Stimulated activated CD8-positive, alpha-beta memory T cell treated with anti-CD3 and anti-CD28 coated beads, Interleukin-15, amount 100 ng/mL, for 24 hours (primary cell): Measurements from ENCODE around the gene TAF1D.
"Not testable (repeated sequence)": the region's sequence is repeated elsewhere in the genome, so short reads cannot be mapped to it uniquely, and the experiment has no call there.

Source experiments
- DNase-seq: peaks from one replicate; pipeline ENCODE4 v3.0.0-alpha.2; 2020; ENCODE audit warnings: low read depth

TAF1D gene

GRCh38 chr11:93747122-93747521 is 5.8 kb upstream of the TAF1D start:
- DNase-seq, result no peak

DNA sequence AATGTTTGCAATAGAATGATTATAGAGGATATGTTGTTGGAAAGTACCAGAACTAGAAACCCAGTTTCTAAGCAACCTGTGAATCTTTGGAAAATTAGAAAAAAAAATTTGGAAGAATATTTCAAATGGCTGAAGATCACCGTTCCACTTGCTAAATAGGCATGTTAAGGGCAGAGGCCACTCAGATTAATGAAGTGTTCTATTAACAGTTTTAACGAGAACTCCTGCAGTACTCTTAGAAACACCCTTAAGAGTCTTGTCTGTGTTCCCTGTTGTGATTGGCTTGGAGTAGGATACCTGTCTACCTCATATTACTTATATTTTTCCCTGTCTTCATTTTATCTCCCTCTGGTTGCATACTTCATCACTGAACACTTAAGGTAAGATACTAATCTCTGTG is 4.8 kb upstream of the TAF1D start:
- no peak for DNase-seq

GRCh38 chr11:93745005-93745755 is 3.9 kb upstream of the TAF1D start:
- DNase-seq, result not testable (repeated sequence)

DNA sequence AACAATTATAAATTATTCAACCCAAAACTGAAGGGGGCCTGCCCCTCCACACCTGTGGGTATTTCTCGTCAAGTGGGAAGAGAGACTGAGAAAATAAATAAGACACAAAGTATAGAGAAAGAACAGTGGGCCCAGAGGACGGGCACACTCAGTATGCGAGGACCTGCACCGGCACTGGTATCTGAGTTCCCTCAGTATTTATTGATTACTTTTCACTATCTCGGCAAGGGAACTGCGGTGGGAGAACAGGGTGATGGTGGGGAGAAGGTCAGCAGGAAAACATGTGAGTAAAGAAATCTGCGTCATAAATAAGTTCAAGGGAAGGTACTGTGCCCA is 3.3 kb upstream of the TAF1D start:
- DNase-seq, result no peak

DNA sequence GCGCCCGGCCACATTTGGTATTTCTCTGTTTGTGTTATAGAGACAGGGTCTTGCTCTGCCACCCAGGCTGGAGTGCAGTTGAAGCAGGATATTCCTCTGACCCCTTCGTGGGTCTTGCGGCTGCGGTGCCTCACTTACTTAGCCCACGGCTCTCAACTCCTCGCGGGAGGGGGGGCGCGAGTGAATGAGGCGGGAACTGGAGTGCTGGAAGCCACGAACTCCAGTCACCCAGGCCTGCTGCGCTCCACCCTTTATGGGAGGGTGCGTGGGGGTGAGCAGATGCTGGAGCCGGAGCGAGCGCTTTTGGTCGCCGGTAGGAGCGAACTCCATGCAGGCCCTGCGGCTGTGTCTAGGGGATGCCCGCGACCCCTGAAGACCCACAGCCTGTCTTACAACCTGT is 2.0 kb upstream of the TAF1D start:
- DNase-seq, result no peak

GRCh38 chr11:93741882-93742226 is 559 bp upstream of the TAF1D start:
- DNase-seq, result no peak

- DNase-seq, result no peak
These were observed 583 bp downstream of the TAF1D start for GRCh38 chr11:93740730-93741093.

- DNase-seq, result no peak
These were observed 1.1 kb downstream of the TAF1D start for GRCh38 chr11:93740031-93740729.

DNA sequence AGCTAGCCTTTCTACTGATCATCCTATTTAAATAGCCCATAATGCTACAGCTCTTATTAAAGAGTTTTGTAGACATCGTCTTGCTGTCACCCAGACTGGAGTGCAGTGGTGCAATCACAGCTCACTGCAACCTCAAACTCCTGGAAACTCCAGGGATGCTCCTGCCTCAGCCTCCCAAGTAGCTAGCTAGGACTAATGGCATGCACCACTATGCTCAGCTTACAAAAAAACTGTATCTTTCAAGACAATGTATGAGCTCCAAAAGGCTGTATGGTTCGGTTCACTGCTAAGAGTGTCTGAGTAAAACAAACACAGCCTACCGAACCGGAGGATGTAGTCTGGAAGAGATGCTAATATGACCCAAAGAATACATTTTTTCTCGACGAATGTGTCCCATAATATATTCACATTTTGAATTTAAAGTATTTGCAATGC is 2.6 kb downstream of the TAF1D start:
- no peak for DNase-seq

GRCh38 chr11:93737904-93738612 is 3.2 kb downstream of the TAF1D start:
- DNase-seq, result no peak

DNA sequence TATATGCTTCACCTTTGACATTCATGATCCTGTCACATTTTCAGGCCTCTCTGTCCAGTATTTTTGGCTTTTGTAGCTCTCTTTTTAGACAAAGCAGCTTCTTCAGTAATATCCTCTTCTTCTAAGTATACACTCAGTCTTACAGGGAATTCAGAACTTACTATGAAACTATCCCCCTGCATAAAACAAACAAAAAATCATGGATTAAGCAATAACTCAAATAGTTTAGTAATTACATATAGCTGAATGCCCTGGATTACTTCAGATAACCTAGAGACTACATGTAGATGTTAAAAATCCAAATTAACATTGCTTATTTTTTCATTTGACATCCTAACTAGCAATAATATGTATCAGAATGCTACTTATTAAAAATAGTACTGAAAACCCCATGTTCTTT is 5.2 kb downstream of the TAF1D start:
- DNase-seq, result no peak

GRCh38 chr11:93735627-93736026 is 5.7 kb downstream of the TAF1D start:
- DNase-seq, result no peak

- DNase-seq, result no peak
These were observed 6.7 kb downstream of the TAF1D start for GRCh38 chr11:93734427-93735222.

GRCh38 chr11:93733474-93733873 is 7.8 kb downstream of the TAF1D start:
- no peak for DNase-seq

GRCh38 chr11:93732237-93732892 is 8.9 kb downstream of the TAF1D start:
- no peak for DNase-seq

DNA sequence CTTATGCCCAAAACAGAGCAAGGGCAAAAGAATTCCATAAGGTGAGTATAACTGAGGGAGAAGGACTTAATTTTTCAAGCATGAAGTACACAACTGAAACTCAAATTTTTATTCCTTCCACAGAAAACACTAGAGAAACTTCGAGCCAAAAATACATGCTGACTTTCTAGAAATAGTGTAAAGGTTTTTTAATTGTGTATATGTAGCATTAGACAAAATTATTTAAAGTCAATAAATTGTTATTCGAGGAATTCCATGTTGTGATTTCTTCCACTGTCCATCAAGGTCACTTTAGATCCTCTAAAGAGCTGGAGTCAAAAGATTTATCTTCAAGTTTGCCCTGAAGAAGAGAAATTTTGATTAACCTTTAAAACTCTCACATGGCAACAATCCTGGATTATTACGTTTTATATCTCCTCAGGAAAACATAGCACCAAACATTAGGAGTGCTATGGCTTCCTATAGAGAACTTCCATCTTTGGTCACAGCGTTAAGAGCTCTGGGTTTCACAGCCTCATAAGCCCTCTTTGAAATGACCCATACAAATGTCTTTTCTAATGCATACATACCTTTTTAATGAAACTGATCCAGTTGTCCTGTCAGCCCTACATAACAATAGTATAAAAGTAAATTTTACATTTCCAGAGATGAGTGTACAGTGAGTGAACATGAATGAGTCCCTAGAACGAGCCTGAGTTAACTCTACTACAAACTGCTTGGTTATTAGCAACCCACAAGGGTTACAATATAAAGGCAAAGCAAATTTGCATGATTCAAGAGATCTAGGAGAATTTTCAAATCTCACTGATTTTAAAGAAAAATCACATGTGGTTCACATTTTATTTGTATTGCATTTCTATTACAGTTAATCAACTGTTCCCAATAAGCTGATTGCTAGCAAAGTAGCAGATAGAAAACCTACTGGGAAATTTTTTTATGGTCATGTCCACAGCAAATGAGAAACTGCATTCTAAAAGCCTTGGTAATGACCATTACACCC is 10.9 kb downstream of the TAF1D start:
- no peak for DNase-seq

DNA sequence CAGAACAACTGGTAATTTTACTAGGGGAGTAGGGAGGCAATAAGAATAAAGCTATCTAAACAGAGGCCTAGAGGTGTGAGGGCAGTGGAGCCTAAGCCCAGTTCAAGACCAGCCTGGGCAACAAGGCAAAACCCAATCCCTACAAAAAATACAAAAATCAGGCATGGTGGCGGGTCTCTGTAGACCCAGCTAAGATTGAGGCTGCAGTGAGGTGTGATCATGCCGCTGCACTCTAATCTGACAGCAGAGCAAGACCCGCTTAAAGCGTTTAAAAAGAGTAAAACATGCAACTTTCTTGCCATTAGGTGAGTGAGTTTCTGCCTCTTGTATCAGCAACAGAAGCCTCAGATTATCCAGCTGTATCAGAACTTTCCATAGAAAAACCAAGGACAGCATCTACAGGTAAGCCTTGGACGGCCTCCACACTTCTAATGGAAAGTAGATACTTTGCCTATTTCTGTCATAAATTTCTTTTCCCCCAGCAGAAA is 12.1 kb downstream of the TAF1D start:
- DNase-seq, result no peak

DNA sequence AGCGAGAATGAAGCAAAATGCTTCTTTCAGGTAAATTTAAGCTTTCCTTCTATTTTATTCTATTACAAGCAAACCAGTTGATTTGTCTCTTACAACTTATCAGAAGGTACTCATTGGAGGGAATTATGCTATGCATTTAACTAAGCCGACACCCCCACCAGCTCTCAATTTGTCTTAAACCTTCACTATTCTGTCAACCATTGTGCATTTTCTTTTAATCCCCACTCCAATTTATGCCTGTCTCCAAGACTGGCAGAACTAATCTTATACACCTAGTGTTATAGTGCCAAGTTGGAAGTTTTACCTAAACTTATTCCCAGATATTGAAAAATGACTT is 12.5 kb downstream of the TAF1D start:
- no peak for DNase-seq

- DNase-seq, result no peak
These were observed 13.1 kb downstream of the TAF1D start for GRCh38 chr11:93727985-93728791.

GRCh38 chr11:93724089-93724488 is 17.2 kb downstream of the TAF1D start:
- no peak for DNase-seq
